DOHH2 (cell line): ENCODE results near the gene ARRB1.

Source experiments
- H3F3A ChIP-seq: fragments of 200-600 bp; sonication (generic), shearing (Covaris generic); 2 replicates; pipeline ENCODE4 v1.6.0; 2016; ENCODE audit warnings: antibody characterized with exemption, mild to moderate bottlenecking; ENCODE audit not compliant: control insufficient read depth, insufficient read depth
- H3K27ac ChIP-seq: fragments of 200-600 bp; sonication (generic); 2 replicates; pipeline ENCODE4 v1.5.1; 2014; ENCODE audit warnings: low read depth, mild to moderate bottlenecking, low read length, moderate library complexity
- H3K27me3 ChIP-seq: fragments of 200-600 bp; sonication (generic); 2 replicates; pipeline ENCODE4 v1.6.1; 2014; ENCODE audit warnings: mild to moderate bottlenecking, low read length, mixed read lengths; ENCODE audit not compliant: control insufficient read depth
- H3K36me3 ChIP-seq: fragments of 200-600 bp; sonication (generic); 2 replicates; pipeline ENCODE4 v1.6.1; 2014; ENCODE audit warnings: mild to moderate bottlenecking, low read length, moderate library complexity, mixed read lengths; ENCODE audit not compliant: control insufficient read depth
- H3K4me1 ChIP-seq: fragments of 200-600 bp; sonication (generic); 2 replicates; pipeline ENCODE4 v1.6.1; 2014; ENCODE audit warnings: mild to moderate bottlenecking, low read length, mixed read lengths; ENCODE audit not compliant: control insufficient read depth
- H3K4me2 ChIP-seq: fragments of 200-600 bp; sonication (generic); 2 replicates; pipeline ENCODE4 v1.6.0; 2014; ENCODE audit warnings: mild to moderate bottlenecking, low read length, moderate library complexity
- H3K4me3 ChIP-seq: fragments of 200-600 bp; sonication (generic); 2 replicates; pipeline ENCODE4 v1.5.1; 2014; ENCODE audit warnings: mild to moderate bottlenecking, low read length, mixed read lengths
- H3K79me2 ChIP-seq: fragments of 200-600 bp; sonication (generic); 2 replicates; pipeline ENCODE4 v1.6.1; 2014; ENCODE audit warnings: mild to moderate bottlenecking, low read length, mixed read lengths; ENCODE audit not compliant: control insufficient read depth
- H3K9me2 ChIP-seq: fragments of 200-600 bp; sonication (generic); replicated peaks from 2 replicates; pipeline ENCODE4 v1.6.1; 2014; ENCODE audit warnings: mild to moderate bottlenecking, low read length, mixed read lengths; ENCODE audit not compliant: control insufficient read depth
- H3K9me3 ChIP-seq: fragments of 200-600 bp; sonication (generic); 2 replicates; pipeline ENCODE4 v1.6.1; 2014; ENCODE audit warnings: antibody characterized with exemption, low read length, mixed read lengths; ENCODE audit not compliant: control insufficient read depth, insufficient read depth
- H4K20me1 ChIP-seq: fragments of 200-600 bp; sonication (generic); 2 replicates; pipeline ENCODE4 v1.6.0; 2014; ENCODE audit warnings: low read depth, mild to moderate bottlenecking, antibody characterized with exemption, low read length, moderate library complexity; ENCODE audit not compliant: control insufficient read depth, insufficient read depth
- EZH2phosphoT487 ChIP-seq: fragments of 200-600 bp; sonication (generic); IDR thresholded peaks from 2 replicates; pipeline ENCODE4 v1.6.1; 2017; ENCODE audit warnings: borderline replicate concordance, mild to moderate bottlenecking, antibody characterized with exemption, low read length, moderate library complexity, mixed read lengths
- TF ChIP-seq, protein P1 (sequence below): fragments of 200-600 bp; sonication (generic); IDR thresholded peaks from one replicate; pipeline ENCODE4 v1.5.1; 2014; ENCODE audit warnings: antibody characterized with exemption, mild to moderate bottlenecking, low read depth, low read length; ENCODE audit not compliant: poor library complexity, severe bottlenecking

Gene ARRB1

DNA sequence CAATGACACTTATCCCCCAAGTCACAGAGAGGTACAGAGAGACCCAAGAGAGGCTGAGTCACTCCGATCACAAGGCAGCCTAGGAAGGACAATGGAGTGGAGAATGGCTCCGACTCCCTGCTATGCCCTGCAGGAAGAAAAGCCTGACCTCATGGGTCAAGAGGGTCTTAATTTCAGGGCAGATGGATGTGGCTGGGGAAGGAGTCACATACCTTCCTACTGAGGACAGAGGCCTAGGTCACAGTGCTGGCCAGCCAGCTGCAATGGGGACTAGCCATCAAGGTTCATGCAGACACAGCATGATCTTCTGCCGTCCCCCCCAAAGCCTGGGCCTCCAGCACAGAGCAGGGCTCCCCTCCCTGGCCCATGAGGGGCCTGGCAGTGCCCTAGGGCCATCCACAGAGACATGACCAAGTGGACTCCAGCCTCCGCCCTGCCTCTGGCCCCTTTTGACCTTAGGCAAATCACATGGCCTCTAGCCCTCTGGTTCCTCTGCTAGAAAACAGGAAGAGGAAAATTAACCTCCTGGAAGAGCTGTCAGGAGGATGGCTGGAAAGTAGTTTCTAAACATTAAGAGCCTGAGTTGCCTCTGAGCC is 1.8 kb downstream of the ARRB1 start:
- TF ChIP-seq EZH2phosphoT487 = no peak
- TF ChIP-seq, protein P1, sequence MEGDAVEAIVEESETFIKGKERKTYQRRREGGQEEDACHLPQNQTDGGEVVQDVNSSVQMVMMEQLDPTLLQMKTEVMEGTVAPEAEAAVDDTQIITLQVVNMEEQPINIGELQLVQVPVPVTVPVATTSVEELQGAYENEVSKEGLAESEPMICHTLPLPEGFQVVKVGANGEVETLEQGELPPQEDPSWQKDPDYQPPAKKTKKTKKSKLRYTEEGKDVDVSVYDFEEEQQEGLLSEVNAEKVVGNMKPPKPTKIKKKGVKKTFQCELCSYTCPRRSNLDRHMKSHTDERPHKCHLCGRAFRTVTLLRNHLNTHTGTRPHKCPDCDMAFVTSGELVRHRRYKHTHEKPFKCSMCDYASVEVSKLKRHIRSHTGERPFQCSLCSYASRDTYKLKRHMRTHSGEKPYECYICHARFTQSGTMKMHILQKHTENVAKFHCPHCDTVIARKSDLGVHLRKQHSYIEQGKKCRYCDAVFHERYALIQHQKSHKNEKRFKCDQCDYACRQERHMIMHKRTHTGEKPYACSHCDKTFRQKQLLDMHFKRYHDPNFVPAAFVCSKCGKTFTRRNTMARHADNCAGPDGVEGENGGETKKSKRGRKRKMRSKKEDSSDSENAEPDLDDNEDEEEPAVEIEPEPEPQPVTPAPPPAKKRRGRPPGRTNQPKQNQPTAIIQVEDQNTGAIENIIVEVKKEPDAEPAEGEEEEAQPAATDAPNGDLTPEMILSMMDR = no peak
- Histone ChIP-seq H3K4me3 (no peak overlapping the region), H3K4me1 (no peaks in the 10 kb centered on the region), H3K4me2 (no peak overlapping the region), H3K9me2 (no peaks in the 10 kb centered on the region), H3K79me2 (no peaks in the 10 kb centered on the region), H3K9me3 (no peaks in the 10 kb centered on the region), H3F3A (no peaks in the 10 kb centered on the region), H4K20me1 (no peaks in the 10 kb centered on the region), H3K36me3 (no peaks in the 10 kb centered on the region), H3K27me3 (peaks cover 32% of the 10 kb centered on the region), H3K27ac (no peak overlapping the region)

DNA sequence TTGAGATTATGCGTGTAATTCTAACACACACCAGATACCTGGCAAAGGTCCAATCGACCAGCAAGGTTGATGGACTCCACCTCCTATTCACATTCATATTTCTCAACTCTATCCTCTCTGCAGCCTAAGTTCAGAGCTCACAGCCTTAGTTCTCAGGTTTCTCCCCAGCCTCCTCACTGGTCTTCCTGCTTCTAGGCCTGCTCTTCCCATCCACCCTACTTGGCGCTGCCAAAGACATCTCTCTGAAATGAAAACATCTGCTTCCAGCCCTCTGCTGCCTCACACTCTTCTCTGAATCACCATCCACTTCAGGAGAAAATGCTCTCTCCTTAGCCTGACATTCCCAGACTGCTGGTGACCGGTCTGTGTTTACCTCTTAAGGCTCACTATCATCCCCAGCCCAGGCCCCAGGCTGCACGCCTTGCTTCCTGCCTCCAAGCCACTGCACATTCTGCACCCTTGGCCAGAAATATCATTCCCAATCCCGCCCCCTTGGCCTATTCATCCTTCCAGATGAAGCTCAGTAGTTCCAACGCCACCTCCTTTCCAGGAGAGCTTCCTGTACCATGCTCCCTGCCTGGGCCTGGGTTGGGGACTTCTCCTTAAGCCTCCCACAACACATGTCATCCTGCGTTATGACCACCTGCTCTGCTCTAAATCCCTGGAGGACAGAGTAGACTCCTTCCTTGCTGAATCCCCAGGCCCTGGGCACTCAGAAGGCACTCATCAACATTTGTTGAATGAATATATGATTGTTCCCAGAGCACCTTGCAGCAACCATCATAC is 3.5 kb downstream of the ARRB1 start:
- no peaks in the 10 kb centered on the region for H3K36me3 ChIP-seq
- H3K4me1 ChIP-seq = no peaks in the 10 kb centered on the region
- H3K27me3 ChIP-seq = peaks cover 32% of the 10 kb centered on the region
- H3F3A ChIP-seq = no peaks in the 10 kb centered on the region
- H3K27ac ChIP-seq = no peak overlapping the region
- no peaks in the 10 kb centered on the region for H3K79me2 ChIP-seq
- no peak for TF ChIP-seq EZH2phosphoT487
- TF ChIP-seq, protein P1 = no peak
- H3K9me3 ChIP-seq = no peaks in the 10 kb centered on the region
- no peaks in the 10 kb centered on the region for H4K20me1 ChIP-seq
- H3K4me2 ChIP-seq = no peak overlapping the region
- H3K4me3 ChIP-seq = no peak overlapping the region
- H3K9me2 ChIP-seq = no peaks in the 10 kb centered on the region

DNA sequence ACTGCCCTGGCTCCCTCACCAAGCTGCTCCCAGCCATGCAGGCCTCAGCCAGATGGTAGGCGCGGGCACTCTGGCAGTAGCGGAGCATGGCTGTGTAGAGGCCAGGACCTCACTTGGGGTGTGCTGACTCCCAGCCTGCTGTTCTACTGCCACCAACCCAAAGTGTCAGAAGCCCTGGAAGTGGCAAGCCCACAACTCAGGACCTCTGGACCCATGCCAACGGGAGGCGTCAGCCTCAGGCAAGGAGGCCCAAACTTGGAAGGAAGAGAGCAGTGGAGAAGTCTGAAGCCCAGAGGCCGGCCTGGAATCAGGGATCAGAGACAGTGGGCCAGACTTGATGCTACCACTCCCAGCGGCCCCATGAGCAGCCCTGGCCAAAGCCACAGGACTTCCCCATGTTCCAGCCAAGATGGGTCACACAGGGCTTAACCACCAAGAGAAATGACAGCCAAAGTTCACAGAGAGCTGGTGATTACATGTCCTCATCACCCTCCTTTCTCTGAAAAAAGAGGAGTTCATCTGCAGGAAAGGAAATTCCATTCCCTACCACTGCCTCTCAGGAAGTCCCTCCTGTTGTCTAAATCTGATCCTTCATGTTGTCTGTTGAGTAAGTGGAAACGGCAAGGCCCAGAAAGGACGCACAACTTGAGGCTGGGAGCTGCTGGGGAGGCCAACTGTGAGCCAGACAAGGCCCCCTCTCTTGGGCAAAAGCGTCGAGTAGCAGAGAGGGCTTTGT is 4.4 kb downstream of the ARRB1 start:
- Histone ChIP-seq H3K79me2 (no peaks in the 10 kb centered on the region), H3K4me2 (no peak overlapping the region), H3K27ac (no peak overlapping the region), H3F3A (no peaks in the 10 kb centered on the region), H3K4me3 (no peak overlapping the region), H4K20me1 (no peaks in the 10 kb centered on the region), H3K9me2 (no peaks in the 10 kb centered on the region), H3K36me3 (no peaks in the 10 kb centered on the region), H3K9me3 (no peaks in the 10 kb centered on the region), H3K27me3 (peaks cover 26% of the 10 kb centered on the region), H3K4me1 (no peaks in the 10 kb centered on the region)
- no peak for TF ChIP-seq EZH2phosphoT487
- TF ChIP-seq, protein P1 = no peak
